GM10248 (cell line): ENCODE measurements around the gene EPHB1.

Experiments used
- CTCF ChIA-PET: fragments of 300-600 bp; sonication (Branson Sonifier 250); formaldehyde crosslinking; extraction: SDS; loops from one replicate; lab custom pipeline; 2021; ENCODE audit warnings: antibody characterized with exemption; lab: Yijun Ruan, JAX
- POLR2A ChIA-PET: fragments of 350-650 bp; sonication (Branson Sonifier 250); formaldehyde crosslinking; extraction: SDS; loops from one replicate; lab custom pipeline; 2020; ENCODE audit warnings: antibody characterized with exemption; lab: Yijun Ruan, JAX
- DNase-seq: peaks from one replicate; pipeline ENCODE4 v3.0.0; 2012; ENCODE audit errors: extremely low spot score
- TF ChIP-seq, protein P1 (sequence below): IDR thresholded peaks from 2 replicates; pipeline ENCODE4 v1.5.1; 2012; ENCODE audit warnings: mild to moderate bottlenecking, low read depth; ENCODE audit errors: extremely low read depth, missing control alignments, control extremely low read depth

The EPHB1 gene

GRCh38 chr3:134894533-134894932 is 99.5 kb downstream of the EPHB1 start:
- no peak for DNase-seq
- POLR2A ChIA-PET = no interaction called here
- CTCF ChIA-PET = no interaction called here
- TF ChIP-seq, protein P1, sequence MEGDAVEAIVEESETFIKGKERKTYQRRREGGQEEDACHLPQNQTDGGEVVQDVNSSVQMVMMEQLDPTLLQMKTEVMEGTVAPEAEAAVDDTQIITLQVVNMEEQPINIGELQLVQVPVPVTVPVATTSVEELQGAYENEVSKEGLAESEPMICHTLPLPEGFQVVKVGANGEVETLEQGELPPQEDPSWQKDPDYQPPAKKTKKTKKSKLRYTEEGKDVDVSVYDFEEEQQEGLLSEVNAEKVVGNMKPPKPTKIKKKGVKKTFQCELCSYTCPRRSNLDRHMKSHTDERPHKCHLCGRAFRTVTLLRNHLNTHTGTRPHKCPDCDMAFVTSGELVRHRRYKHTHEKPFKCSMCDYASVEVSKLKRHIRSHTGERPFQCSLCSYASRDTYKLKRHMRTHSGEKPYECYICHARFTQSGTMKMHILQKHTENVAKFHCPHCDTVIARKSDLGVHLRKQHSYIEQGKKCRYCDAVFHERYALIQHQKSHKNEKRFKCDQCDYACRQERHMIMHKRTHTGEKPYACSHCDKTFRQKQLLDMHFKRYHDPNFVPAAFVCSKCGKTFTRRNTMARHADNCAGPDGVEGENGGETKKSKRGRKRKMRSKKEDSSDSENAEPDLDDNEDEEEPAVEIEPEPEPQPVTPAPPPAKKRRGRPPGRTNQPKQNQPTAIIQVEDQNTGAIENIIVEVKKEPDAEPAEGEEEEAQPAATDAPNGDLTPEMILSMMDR = no peak

- POLR2A ChIA-PET = no interaction called here
- CTCF ChIA-PET = no interaction called here
- TF ChIP-seq, protein P1 = no peak
- DNase-seq = no peak
Observed at GRCh38 chr3:134895181-134895580, 100.1 kb downstream of the EPHB1 start.

GRCh38 chr3:134896141-134896540 is 101.1 kb downstream of the EPHB1 start:
- POLR2A ChIA-PET = no interaction called here
- DNase-seq = no peak
- TF ChIP-seq, protein P1 = no peak
- CTCF ChIA-PET = interaction anchor here (1.2 kb wide), 1 partner anchor 13 kb away, joined by 3 read pairs; no protein-coding TSS in a partner anchor

DNA sequence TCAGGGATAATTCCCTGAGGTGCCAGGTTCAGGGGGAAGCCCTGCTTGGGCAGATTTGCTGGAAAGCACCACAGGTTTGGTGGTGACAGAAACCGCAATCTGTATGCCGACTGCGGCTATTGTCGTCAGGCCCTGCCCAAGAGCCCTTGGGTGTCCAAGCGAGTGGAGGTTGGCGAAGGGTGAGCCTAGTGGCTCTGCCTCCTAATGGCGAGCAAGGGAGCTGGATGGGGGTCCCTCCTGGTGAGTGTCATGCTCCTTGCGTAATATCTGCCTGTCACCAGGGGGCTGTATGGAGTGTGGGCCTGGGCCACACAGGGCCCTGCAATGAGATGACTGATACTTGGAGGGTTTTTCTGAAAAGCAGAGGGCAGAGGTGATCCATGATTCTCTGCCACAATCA is 101.6 kb downstream of the EPHB1 start:
- ChIA-PET POLR2A (no interaction called here), CTCF (interaction anchor here (1.2 kb wide), 1 partner anchor 12 kb away, joined by 3 read pairs; no protein-coding TSS in a partner anchor)
- TF ChIP-seq, protein P1 = no peak
- no peak for DNase-seq

GRCh38 chr3:134897391-134898141 is 102.5 kb downstream of the EPHB1 start:
- TF ChIP-seq, protein P1 = no peak
- ChIA-PET CTCF (interaction anchor here (1.4 to 1.6 kb wide), 2 partner anchors 12 to 297 kb away, joined by 4 read pairs; no protein-coding TSS in a partner anchor), POLR2A (no interaction called here)
- DNase-seq = no peak

DNA sequence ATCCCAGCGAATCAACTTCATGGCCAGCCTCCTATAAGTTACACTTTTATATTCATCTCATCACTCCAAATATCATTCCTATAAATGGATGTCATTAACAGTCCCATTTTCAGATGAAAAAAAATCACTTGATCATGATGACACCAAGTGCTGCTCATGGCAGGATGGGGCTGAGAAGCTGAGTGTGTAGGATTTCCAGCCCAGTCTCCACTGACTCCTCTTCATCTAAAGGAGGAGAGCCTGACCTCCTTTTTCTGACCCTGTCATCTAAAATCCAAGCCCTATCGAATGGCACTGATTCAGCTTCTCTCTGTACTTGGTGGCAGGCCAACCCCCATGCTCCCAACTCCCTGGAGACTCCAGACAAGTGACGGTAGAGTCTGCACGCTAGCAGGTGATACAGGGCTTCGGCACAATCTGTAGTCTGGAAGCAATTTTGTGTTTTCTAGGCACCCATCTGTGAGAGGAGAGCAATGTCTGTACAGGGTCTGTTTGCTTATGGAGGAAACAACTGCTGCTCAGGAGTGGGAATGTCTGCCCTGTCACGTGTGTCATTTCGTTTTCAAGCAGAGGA is 103.2 kb downstream of the EPHB1 start:
- TF ChIP-seq, protein P1 = no peak
- ChIA-PET POLR2A (no interaction called here), CTCF (interaction anchor here (1.4 to 1.6 kb wide), 3 partner anchors 11 to 298 kb away, joined by 3 to 4 read pairs (median 4); no protein-coding TSS in a partner anchor)
- DNase-seq = no peak
